Right lobe of liver (tissue), 6 donors: ENCODE data around the gene ADAMTS3. TPM values are rescaled to one million over a fixed set of nuclear protein-coding genes. Genes with fewer than 3 reads are reported as not detected.

ENCODE experiments used
- ATAC-seq, 4 donors: fragments of 200-7000 bp; cut with Tn5 transposase; one replicate each; pipeline ENCODE4 v1.9.1; 2020; ENCODE audit warnings: mild to moderate bottlenecking in 4 of 4, moderate library complexity in 4 of 4
- DNase-seq, 3 donors: peaks; one replicate each; pipeline ENCODE4 v3.0.0-alpha.2; 2020
- H3K27ac ChIP-seq, 3 donors: fragments of 200-600 bp; one replicate each; pipeline ENCODE4 v1.8.0; 2022
- H3K27me3 ChIP-seq, 2 donors: fragments of 200-600 bp; one replicate each; pipeline ENCODE4 v1.8.0; 2022
- H3K36me3 ChIP-seq, 4 donors: fragments of 200-600 bp; sonication (generic) in 1 of 4; one replicate each; pipeline versions ENCODE4 v1.5.1 to v1.8.0; 2017 to 2022; ENCODE audit warnings: control low read depth in 1 of 4
- H3K4me1 ChIP-seq, 4 donors: fragments of 200-600 bp; sonication (generic) in 1 of 4; one replicate each; pipeline versions ENCODE4 v1.5.1 to v1.8.0; 2017 to 2022; ENCODE audit warnings: control low read depth in 1 of 4
- H3K4me3 ChIP-seq, 3 donors: fragments of 200-600 bp; one replicate each; pipeline ENCODE4 v1.8.0; 2022
- H3K9me3 ChIP-seq, 4 donors: fragments of 200-600 bp; sonication (generic) in 1 of 4; one replicate each; pipeline versions ENCODE4 v1.5.1 to v1.8.0; 2017 to 2022; ENCODE audit warnings: control low read depth in 1 of 4
- CTCF ChIP-seq, 4 donors: fragments of 200-600 bp in 3 of 4; fragments of 450-650 bp in 1 of 4; IDR thresholded peaks; one replicate each; pipeline versions ENCODE4 v1.5.1 to v1.8.0; 2016 to 2022; ENCODE audit warnings: antibody characterized with exemption in 4 of 4, mild to moderate bottlenecking in 2 of 4
- POLR2A ChIP-seq: fragments of 450-650 bp; IDR thresholded peaks from one replicate; pipeline ENCODE4 v1.6.1; 2017; ENCODE audit warnings: antibody characterized with exemption, mild to moderate bottlenecking
- WGBS: methylation state at CpG from one replicate; pipeline ENCODE4 v1.1.6; 2018; ENCODE audit warnings: low coverage, low lambda C conversion rate; ENCODE audit not compliant: insufficient coverage; ENCODE audit errors: missing lambda C conversion rate; 5-methylcytosine and 5-hydroxymethylcytosine counted together
- intact Hi-C, 2 donors: fragments of 100-400 bp; cut with DNase I; formaldehyde crosslinking; loops; one replicate each; pipeline versions ENCODE4 v1.11.2 to v1.14.1; 2022
- total RNA-seq, 6 experiments: library from RNA; depleted of rRNA in 2 of 6; stranded (reverse); fragments of >200 nt in 2 of 6; fragmentation: NEBNext Ultra II Directional in 3 of 6; extraction: Animal tissue kit (Norgen Biotek cat#: 25700) in 3 of 6; gene quantifications; one replicate each; pipeline versions ENCODE4 v1.1.0 to v1.2.4, GENCODE V29; 2016 to 2023
- donor health status: DM: no; HTN: yes; CAD: no.
- donor health status: DM: no; HTN: no; CAD: no.
- donor health status: DM: no; HTN: no; CAD: no.
- donor health status: DM: no; HTN: yes; CAD: no.
- donor health status: DM: no; HTN: yes; CAD: no.

The ADAMTS3 gene
- total RNA-seq, 6 experiments from 2014 or later = 0.12 to 0.64 (median 0.42) TPM

- no peak overlapping the region for H3K4me3 ChIP-seq
- no peaks in the 10 kb centered on the region for H3K27me3 ChIP-seq
- intact Hi-C loops = no loop called here
- H3K36me3 ChIP-seq = no peaks in the 10 kb centered on the region
- H3K9me3 ChIP-seq = no peaks in the 10 kb centered on the region
- 56% methylated on average over 1 of the region's 1 CpG for WGBS
- no peaks in the 10 kb centered on the region for H3K4me1 ChIP-seq
- DNase-seq = no peak
- TF ChIP-seq POLR2A = no peak
- TF ChIP-seq CTCF (IDR thresholded peaks at IDR 0.05) = no peak
- no peak overlapping the region for H3K27ac ChIP-seq
- ATAC-seq = no peak
Measured at GRCh38 chr4:72374159-72374558, 194.9 kb downstream of the ADAMTS3 start.

GRCh38 chr4:72366601-72367000, 202.4 kb downstream of the ADAMTS3 start:
- Histone ChIP-seq H3K27ac (no peak overlapping the region), H3K27me3 (no peaks in the 10 kb centered on the region), H3K4me1 (no peaks in the 10 kb centered on the region), H3K9me3 (no peaks in the 10 kb centered on the region), H3K36me3 (no peaks in the 10 kb centered on the region), H3K4me3 (no peak overlapping the region)
- no peak for ATAC-seq
- no peak for DNase-seq
- intact Hi-C loops = no loop called here
- TF ChIP-seq CTCF (IDR thresholded peaks at IDR 0.05) = no peak
- TF ChIP-seq POLR2A = no peak

GRCh38 chr4:72365981-72366380, 203.0 kb downstream of the ADAMTS3 start:
- no peaks in the 10 kb centered on the region for H3K4me1 ChIP-seq
- WGBS = 82% methylated on average over 4 of the region's 4 CpGs
- DNase-seq (no peak), ATAC-seq (no peak)
- H3K27me3 ChIP-seq = no peaks in the 10 kb centered on the region
- intact Hi-C loops = no loop called here
- H3K4me3 ChIP-seq = no peak overlapping the region
- no peak overlapping the region for H3K27ac ChIP-seq
- H3K9me3 ChIP-seq = no peaks in the 10 kb centered on the region
- no peaks in the 10 kb centered on the region for H3K36me3 ChIP-seq
- TF ChIP-seq POLR2A (no peak), CTCF (IDR thresholded peaks at IDR 0.05) (no peak)

- H3K27ac ChIP-seq = no peak overlapping the region
- DNase-seq = no peak
- no peaks in the 10 kb centered on the region for H3K36me3 ChIP-seq
- H3K4me1 ChIP-seq = no peaks in the 10 kb centered on the region
- TF ChIP-seq POLR2A = no peak
- TF ChIP-seq CTCF (IDR thresholded peaks at IDR 0.05) = no peak
- no peak for ATAC-seq
- H3K27me3 ChIP-seq = no peaks in the 10 kb centered on the region
- intact Hi-C loops = no loop called here
- WGBS = 13% methylated on average over 1 of the region's 1 CpG
- no peak overlapping the region for H3K4me3 ChIP-seq
- no peaks in the 10 kb centered on the region for H3K9me3 ChIP-seq
Measured at GRCh38 chr4:72365016-72365415, 204.0 kb downstream of the ADAMTS3 start.

- Histone ChIP-seq H3K4me3 (no peak overlapping the region), H3K4me1 (no peaks in the 10 kb centered on the region), H3K9me3 (no peaks in the 10 kb centered on the region), H3K27me3 (no peaks in the 10 kb centered on the region), H3K36me3 (no peaks in the 10 kb centered on the region), H3K27ac (no peak overlapping the region)
- intact Hi-C loops = no loop called here
- 66% methylated on average over 6 of the region's 6 CpGs for WGBS
- DNase-seq (no peak), ATAC-seq (no peak)
- TF ChIP-seq POLR2A (no peak), CTCF (IDR thresholded peaks at IDR 0.05) (no peak)
Measured at GRCh38 chr4:72360075-72360474, 208.9 kb downstream of the ADAMTS3 start.
